A549 (cell line): Measurements from ENCODE around the gene CNNM2. TPM values are rescaled to one million over a fixed set of nuclear protein-coding genes. Genes with fewer than 3 reads are reported as not detected.

Source experiments
- ATAC-seq, 2 experiments: fragments of 200-7000 bp in 1 of 2; fragments of >200 bp in 1 of 2; cut with Nextera tagmentation in 1 of 2; cut with Tn5 transposase in 1 of 2; 3 replicates each; pipeline versions ENCODE4 v1.8.0 to v1.9.1; 2018 to 2020; ENCODE audit warnings: mild to moderate bottlenecking in 1 of 2, moderate library complexity in 1 of 2
- CTCF ChIA-PET: fragments of 300-600 bp; sonication (Branson Sonifier 250); formaldehyde crosslinking; extraction: SDS; loops from one replicate; lab custom pipeline; 2021; ENCODE audit warnings: antibody characterized with exemption, inconsistent platforms; lab: Yijun Ruan, JAX
- POLR2A ChIA-PET: fragments of 350-600 bp; formaldehyde crosslinking; extraction: SDS; loops from one replicate; lab custom pipeline; 2021; ENCODE audit warnings: antibody characterized with exemption, inconsistent platforms; lab: Yijun Ruan, JAX
- DNase-seq, 2 experiments: peaks; one replicate each; pipeline versions ENCODE4 v3.0.0 to v3.0.0-alpha.2; 2011 to 2016; ENCODE audit warnings: low read depth in 1 of 2, low spot score in 1 of 2
- FAIRE-seq: peaks from 2 replicates; lab custom pipeline; 2011; peaks lifted over from hg19 to GRCh38; lab: Jason Lieb, UNC
- H3K27ac ChIP-seq, 2 experiments: fragments of >200 bp; sonication (Bioruptor Twin); formaldehyde crosslinking; 3 replicates each; pipeline ENCODE4 v1.5.1; 2016 to 2017
- H3K4me1 ChIP-seq: fragments of >200 bp; sonication (Bioruptor Twin); formaldehyde crosslinking; 3 replicates; pipeline ENCODE4 v1.6.1; 2016
- H3K4me2 ChIP-seq: fragments of >200 bp; sonication (Bioruptor Twin); formaldehyde crosslinking; 3 replicates; pipeline ENCODE4 v1.6.1; 2016
- H3K4me3 ChIP-seq: fragments of >200 bp; sonication (Bioruptor Twin); formaldehyde crosslinking; 3 replicates; pipeline ENCODE4 v1.5.1; 2016
- H3K9me3 ChIP-seq: fragments of >200 bp; sonication (Bioruptor Twin); formaldehyde crosslinking; 3 replicates; pipeline ENCODE4 v1.6.1; 2016
- ATOH8 ChIP-seq: fragments of 250-450 bp; sonication (Bioruptor Pico); IDR thresholded peaks from 2 replicates; pipeline ENCODE4 v1.5.0; 2020; ENCODE audit warnings: low read depth, mild to moderate bottlenecking, moderate library complexity
- CBX2 ChIP-seq: fragments of 200-600 bp; sonication (generic); IDR thresholded peaks from 2 replicates; pipeline ENCODE4 v1.6.1; 2016; ENCODE audit warnings: low read depth, mild to moderate bottlenecking, borderline replicate concordance
- CBX8 ChIP-seq: fragments of 200-600 bp; sonication (generic); IDR thresholded peaks from 2 replicates; pipeline ENCODE4 v1.6.1; 2016
- CEBPB ChIP-seq, 2 experiments: fragments of >200 bp in 1 of 2; sonication (Bioruptor Twin) in 1 of 2; formaldehyde crosslinking in 1 of 2; IDR thresholded peaks; 2 replicates each; pipeline ENCODE4 v1.6.1; 2012 to 2016
- CHD2 ChIP-seq: fragments of 150-350 bp; IDR thresholded peaks from 2 replicates; pipeline ENCODE4 v1.6.1; 2014; ENCODE audit warnings: low read length; ENCODE audit not compliant: partially characterized antibody
- CTCF ChIP-seq: fragments of >200 bp; sonication (Bioruptor Twin); formaldehyde crosslinking; IDR thresholded peaks from 3 replicates; pipeline ENCODE4 v1.5.1; 2016
- FOSB ChIP-seq: fragments of 250-450 bp; sonication (Bioruptor Pico); IDR thresholded peaks from 2 replicates; pipeline ENCODE4 v1.5.0; 2020; ENCODE audit warnings: mild to moderate bottlenecking, moderate library complexity
- FOSL2 ChIP-seq, 2 experiments: fragments of 450-650 bp in 1 of 2; fragments of >200 bp in 1 of 2; sonication (Bioruptor Twin) in 1 of 2; formaldehyde crosslinking; IDR thresholded peaks; 2 replicates each; pipeline versions ENCODE4 v1.5.0 to v1.6.1; 2016 to 2020; ENCODE audit warnings: mild to moderate bottlenecking in 1 of 2, moderate library complexity in 1 of 2
- GATA3 ChIP-seq: IDR thresholded peaks from 2 replicates; pipeline ENCODE4 v1.6.1; 2012; ENCODE audit warnings: borderline replicate concordance
- KDM5A ChIP-seq: fragments of 200-600 bp; sonication (generic); IDR thresholded peaks from 2 replicates; pipeline ENCODE4 v1.6.1; 2016; ENCODE audit warnings: antibody characterized with exemption, mild to moderate bottlenecking
- MAFK ChIP-seq: fragments of 450-650 bp; IDR thresholded peaks from 2 replicates; pipeline ENCODE4 v1.6.1; 2014; ENCODE audit not compliant: partially characterized antibody
- MAX ChIP-seq: IDR thresholded peaks from 2 replicates; pipeline ENCODE4 v1.6.1; 2012
- MAZ ChIP-seq: fragments of 150-350 bp; IDR thresholded peaks from 2 replicates; pipeline ENCODE4 v1.6.1; 2014; ENCODE audit warnings: antibody characterized with exemption, low read depth, low read length, borderline replicate concordance
- POLR2AphosphoS2 ChIP-seq: conservative IDR thresholded peaks from 2 replicates; pipeline ENCODE4 v1.6.1; 2012; ENCODE audit warnings: low read length, improper control_type of control experiment, inconsistent platforms
- RARB ChIP-seq: fragments of 250-450 bp; sonication (Bioruptor Pico); IDR thresholded peaks from 2 replicates; pipeline ENCODE4 v1.8.0; 2021; ENCODE audit warnings: mild to moderate bottlenecking, moderate library complexity
- RCOR1 ChIP-seq: fragments of 150-350 bp; IDR thresholded peaks from 2 replicates; pipeline ENCODE4 v1.6.1; 2014; ENCODE audit warnings: antibody characterized with exemption, low read length, low read depth
- RFX5 ChIP-seq: fragments of 450-650 bp; IDR thresholded peaks from 2 replicates; pipeline ENCODE4 v1.7.1; 2014; ENCODE audit warnings: antibody characterized with exemption, mild to moderate bottlenecking, moderate library complexity
- USF2 ChIP-seq: fragments of 450-650 bp; IDR thresholded peaks from 2 replicates; pipeline ENCODE4 v1.6.1; 2014; ENCODE audit warnings: antibody characterized with exemption
- ZC3H11A ChIP-seq: fragments of 450-650 bp; IDR thresholded peaks from 2 replicates; pipeline ENCODE4 v1.6.1; 2014; ENCODE audit warnings: antibody characterized with exemption, mild to moderate bottlenecking
- ZSCAN20 ChIP-seq: fragments of 250-450 bp; sonication (Bioruptor Pico); IDR thresholded peaks from 2 replicates; pipeline ENCODE4 v1.8.0; 2022; ENCODE audit warnings: mild to moderate bottlenecking, moderate library complexity
- whole genome bisulfite sequencing: methylation state at CpG from one replicate; pipeline ENCODE4 v1.1.6; 2017; ENCODE audit errors: missing lambda C conversion rate; 5-methylcytosine and 5-hydroxymethylcytosine counted together
- polyA plus RNA-seq, 4 experiments: library from polyadenylated mRNA; depleted of rRNA in 3 of 4; stranded (reverse); fragments of >200 nt; fragmentation: RNase III in 1 of 4; extraction: RNeasy Plus Mini Kit Qiagen cat#74134 plus additional on column Dnase treatment in 1 of 4; gene quantifications; 2 replicates in 3 of 4; 3 replicates in 1 of 4; pipeline ENCODE4 v1.2.3, GENCODE V29; 2011 to 2017

Gene CNNM2
- polyA plus RNA-seq, 2 of the 4 experiments (the other 2 are of a cell fraction) = 6.4 to 6.9 TPM

- CTCF ChIA-PET = interaction anchor here (0.6 to 1.5 kb wide), 3 partner anchors 10 to 165 kb away, joined by 3 to 5 read pairs (median 4); no protein-coding TSS in a partner anchor
- ATAC-seq = peak in 1 of 2 experiments; percentile 51; a peak in 3 of 6 replicates
These were observed 184.1 kb downstream of the CNNM2 start for GRCh38 chr10:103102195-103102594.

GRCh38 chr10:103103989-103104388, 185.9 kb downstream of the CNNM2 start:
- Histone ChIP-seq H3K4me1 (peaks cover 24% of the 10 kb centered on the region), H3K4me2 (no peak overlapping the region), H3K4me3 (no peak overlapping the region), H3K27ac (no peak overlapping the region), H3K9me3 (no peaks in the 10 kb centered on the region)
- peak; percentile 65 for FAIRE-seq
- ChIA-PET POLR2A (no interaction called here), CTCF (interaction anchor here (0.8 to 3.4 kb wide), 5 partner anchors 13 to 152 kb away, joined by 3 to 15 read pairs (median 4); partner anchors contain the start of gene RPEL1)
- no peak for DNase-seq
- no peak for TF ChIP-seq RARB (CRISPR knock-in tag)
- no peak for TF ChIP-seq USF2
- no peak for TF ChIP-seq RFX5
- TF ChIP-seq KDM5A = no peak
- TF ChIP-seq FOSL2 (IDR thresholded peaks at IDR 0.05) = no peak
- TF ChIP-seq FOSL2 (CRISPR knock-in tag; IDR thresholded peaks at IDR 0.05) = no peak
- no peak for TF ChIP-seq MAX
- ATAC-seq = no peak
- WGBS = 94% methylated on average over 2 of the region's 2 CpGs

More at GRCh38 chr10:103102195-103102594, 184.1 kb downstream of the CNNM2 start:
- WGBS = 91% methylated on average over 3 of the region's 3 CpGs
- no peak overlapping the region for H3K27ac ChIP-seq
- no peak overlapping the region for H3K4me2 ChIP-seq
- H3K4me3 ChIP-seq = no peak overlapping the region
- POLR2A ChIA-PET = no interaction called here
- H3K4me1 ChIP-seq = peaks cover 31% of the 10 kb centered on the region
- DNase-seq = no peak
- H3K9me3 ChIP-seq = no peaks in the 10 kb centered on the region
- TF ChIP-seq ZC3H11A = no peak
- no peak for TF ChIP-seq CEBPB (IDR thresholded peaks at IDR 0.05)
- TF ChIP-seq CHD2 = no peak
- no peak for TF ChIP-seq MAFK
- TF ChIP-seq POLR2AphosphoS2 = no peak
- TF ChIP-seq MAZ = no peak
- TF ChIP-seq CBX8 = no peak
- no peak for FAIRE-seq

GRCh38 chr10:103104721-103105120, 186.6 kb downstream of the CNNM2 start:
- ATAC-seq (no peak), FAIRE-seq (no peak), DNase-seq (no peak)
- Histone ChIP-seq H3K4me3 (no peak overlapping the region), H3K27ac (no peak overlapping the region), H3K4me1 (peaks cover 24% of the 10 kb centered on the region), H3K9me3 (no peaks in the 10 kb centered on the region), H3K4me2 (no peak overlapping the region)
- ChIA-PET POLR2A (no interaction called here), CTCF (interaction anchor here (1.2 to 3.4 kb wide), 4 partner anchors 25 to 140 kb away, joined by 3 to 15 read pairs (median 12); partner anchors contain the start of gene RPEL1)
- WGBS = 36% methylated on average over 2 of the region's 2 CpGs
- TF ChIP-seq MAX (no peak), ZSCAN20 (CRISPR knock-in tag) (no peak), ATOH8 (CRISPR knock-in tag) (no peak), CBX2 (no peak)

GRCh38 chr10:103105462-103105861, 187.4 kb downstream of the CNNM2 start:
- peak overlapping the region; percentile 15; the same call in 1 of the 3 replicates for H3K4me2 ChIP-seq
- ATAC-seq (no peak), DNase-seq (no peak), FAIRE-seq (peak; percentile 28)
- 60% methylated on average over 1 of the region's 1 CpG for WGBS
- H3K4me3 ChIP-seq = no peak overlapping the region
- no peak for TF ChIP-seq MAFK
- TF ChIP-seq RCOR1 = no peak
- no peak for TF ChIP-seq CBX8
- TF ChIP-seq GATA3 = no peak
- TF ChIP-seq ATOH8 (CRISPR knock-in tag) = no peak
- no peak for TF ChIP-seq CTCF
- TF ChIP-seq FOSB (CRISPR knock-in tag) = no peak
- H3K9me3 ChIP-seq = no peaks in the 10 kb centered on the region
- peaks cover 24% of the 10 kb centered on the region for H3K4me1 ChIP-seq
- ChIA-PET POLR2A (no interaction called here), CTCF (interaction anchor here (1.5 to 3.4 kb wide), 3 partner anchors 29 to 139 kb away, joined by 4 to 15 read pairs (median 13); no protein-coding TSS in a partner anchor)
- H3K27ac ChIP-seq = no peak overlapping the region
